ENCODE measurements around the gene STEAP3.

GRCh38 chr2:119197126-119197405 is 26.6 kb upstream of the STEAP3 start:
- no peak for TF ChIP-seq REST (IDR thresholded peaks at IDR 0.05; ENCODE audit: insufficient read depth in 1 of 2, low read depth in 2 of 2, low read length in 2 of 2)
- no peak for TF ChIP-seq POLR2AphosphoS5 (IDR thresholded peaks at IDR 0.05; ENCODE audit: low read depth, low read length)
- no peak for TF ChIP-seq SIN3A (IDR thresholded peaks at IDR 0.05; ENCODE audit: borderline replicate concordance, insufficient read depth, low read length)
- no peak for TF ChIP-seq FOXP2 (optimal IDR thresholded peaks at IDR 0.05; ENCODE audit: borderline replicate concordance, extremely low read depth, extremely low read length, insufficient read depth)
- TF ChIP-seq TAF1 (IDR thresholded peaks at IDR 0.05; ENCODE audit: borderline replicate concordance, insufficient read depth, low read length): no peak

All from PFSK-1 (cell line).